Liver (tissue), 9 donors: Measurements from ENCODE around the gene USP43. TPM values are rescaled to one million over a fixed set of nuclear protein-coding genes. Genes with fewer than 3 reads are reported as not detected.
"Not testable (repeated sequence)": the region's sequence is repeated elsewhere in the genome, so short reads cannot be mapped to it uniquely, and the experiment has no call there.

Experiments
- DNase-seq: peaks from one replicate; pipeline ENCODE4 v3.0.0-alpha.2; 2017; ENCODE audit warnings: low spot score
- H3K27ac ChIP-seq, 2 donors: one replicate each; pipeline ENCODE4 v1.7.0; 2013; ENCODE audit warnings: inconsistent platforms in 2 of 2, low read length in 2 of 2, control low read depth in 1 of 2, low read depth in 1 of 2, mild to moderate bottlenecking in 1 of 2
- H3K27me3 ChIP-seq, 4 donors: one replicate each; pipeline versions ENCODE4 v1.6.1 to v1.7.0; 2013; ENCODE audit warnings: low read length in 3 of 4, inconsistent platforms in 1 of 4, mild to moderate bottlenecking in 1 of 4, moderate library complexity in 1 of 4; ENCODE audit not compliant: control insufficient read depth in 4 of 4, insufficient read depth in 4 of 4
- H3K36me3 ChIP-seq, 4 donors: one replicate each; pipeline versions ENCODE4 v1.6.1 to v1.7.0; 2013; ENCODE audit warnings: low read length in 3 of 4, mild to moderate bottlenecking in 3 of 4, low read depth in 1 of 4, moderate library complexity in 1 of 4; ENCODE audit not compliant: control insufficient read depth in 4 of 4, insufficient read depth in 3 of 4
- H3K4me1 ChIP-seq, 4 donors: one replicate each; pipeline versions ENCODE4 v1.6.1 to v1.7.0; 2013; ENCODE audit warnings: low read length in 3 of 4, mild to moderate bottlenecking in 3 of 4, moderate library complexity in 1 of 4; ENCODE audit not compliant: control insufficient read depth in 4 of 4, insufficient read depth in 4 of 4
- H3K4me3 ChIP-seq, 3 donors: one replicate each; pipeline versions ENCODE4 v1.6.1 to v1.7.0; 2013; ENCODE audit warnings: low read length in 3 of 3, control low read depth in 1 of 3, low read depth in 1 of 3, mild to moderate bottlenecking in 1 of 3
- H3K9ac ChIP-seq, 2 donors: one replicate each; pipeline ENCODE4 v1.7.0; 2013; ENCODE audit warnings: low read length in 2 of 2, mild to moderate bottlenecking in 2 of 2, moderate library complexity in 2 of 2, control low read depth in 1 of 2, low read depth in 1 of 2
- H3K9me3 ChIP-seq, 4 donors: one replicate each; pipeline versions ENCODE4 v1.6.1 to v1.7.0; 2013; ENCODE audit warnings: low read length in 3 of 4; ENCODE audit not compliant: control insufficient read depth in 4 of 4
- EGR1 ChIP-seq, 2 donors: IDR thresholded peaks; 2 replicates each; pipeline ENCODE4 v1.6.1; 2016 to 2018; ENCODE audit warnings: antibody characterized with exemption in 2 of 2, low read depth in 2 of 2
- FOXA1 ChIP-seq: IDR thresholded peaks from 2 replicates; pipeline ENCODE4 v1.6.1; 2016; ENCODE audit warnings: antibody characterized with exemption
- FOXA2 ChIP-seq: IDR thresholded peaks from 2 replicates; pipeline ENCODE4 v1.6.1; 2016; ENCODE audit warnings: antibody characterized with exemption
- GABPA ChIP-seq, 2 donors: IDR thresholded peaks in 1 of 2; conservative IDR thresholded peaks in 1 of 2; 2 replicates each; pipeline ENCODE4 v1.6.1; 2016; ENCODE audit warnings: antibody characterized with exemption in 2 of 2, mild to moderate bottlenecking in 1 of 2, moderate library complexity in 1 of 2
- HNF4G ChIP-seq: IDR thresholded peaks from 2 replicates; pipeline ENCODE4 v1.6.1; 2016; ENCODE audit warnings: antibody characterized with exemption
- MAX ChIP-seq: IDR thresholded peaks from 2 replicates; pipeline ENCODE4 v1.6.1; 2016; ENCODE audit warnings: antibody characterized with exemption
- NR2F2 ChIP-seq: IDR thresholded peaks from 2 replicates; pipeline ENCODE4 v1.6.1; 2016; ENCODE audit warnings: antibody characterized with exemption
- RAD21 ChIP-seq, 2 donors: IDR thresholded peaks; 2 replicates each; pipeline ENCODE4 v1.6.1; 2016; ENCODE audit warnings: antibody characterized with exemption in 2 of 2, mild to moderate bottlenecking in 2 of 2
- RXRA ChIP-seq, 2 donors: IDR thresholded peaks; 2 replicates each; pipeline ENCODE4 v1.6.1; 2017 to 2018; ENCODE audit warnings: antibody characterized with exemption in 2 of 2, mild to moderate bottlenecking in 1 of 2
- SP1 ChIP-seq: IDR thresholded peaks from 2 replicates; pipeline ENCODE4 v1.6.1; 2018; ENCODE audit warnings: antibody characterized with exemption, mild to moderate bottlenecking
- TAF1 ChIP-seq: conservative IDR thresholded peaks from 2 replicates; pipeline ENCODE4 v1.6.1; 2016; ENCODE audit warnings: antibody characterized with exemption, mild to moderate bottlenecking
- ZBTB33 ChIP-seq: IDR thresholded peaks from 2 replicates; pipeline ENCODE4 v1.6.1; 2016; ENCODE audit warnings: antibody characterized with exemption
- WGBS: extraction: QIAGEN DNeasy Blood & Tissue Kit; methylation state at CpG from one replicate; pipeline ENCODE4 v1.1.7; 2013; 5-methylcytosine and 5-hydroxymethylcytosine counted together
- polyA plus RNA-seq, 2 donors: library from polyadenylated mRNA; stranded (reverse) in 1 of 2; unstranded in 1 of 2; fragments of 200-250 nt in 1 of 2; fragments of >200 nt in 1 of 2; fragmentation: Nextera tagmentation in 1 of 2; extraction: Ambion mirVana in 1 of 2; gene quantifications; one replicate each; pipeline versions ENCODE4 v1.2.1 to v1.2.3, GENCODE V29; 2013 to 2015
- total RNA-seq, 2 donors: library from RNA; depleted of rRNA; stranded (reverse); fragments of >200 nt; gene quantifications; one replicate each; pipeline ENCODE4 v1.2.3, GENCODE V29; 2014
- TF ChIP-seq, protein P1 (sequence below): IDR thresholded peaks from 2 replicates; pipeline ENCODE4 v1.6.1; 2016; ENCODE audit warnings: antibody characterized with exemption, mild to moderate bottlenecking
- TF ChIP-seq, protein P2 (sequence below): fragments of 150-350 bp; IDR thresholded peaks from 2 replicates; pipeline ENCODE4 v1.5.1; 2017; ENCODE audit warnings: improper control_type of control experiment, low read depth, low read length; ENCODE audit not compliant: missing input control
- TF ChIP-seq, protein P3 (sequence below): IDR thresholded peaks from 2 replicates; pipeline ENCODE4 v1.6.1; 2016; ENCODE audit warnings: antibody characterized with exemption
- donor health status: healthy.
- donor health status: healthy.
- donor health status: healthy.
- donor health status: healthy.
- donor health status: healthy.

Gene USP43
- total and polyA plus RNA-seq, 4 donors: 0.42 to 7.4 (median 0.94) TPM

GRCh38 chr17:9661027-9661426, 15.7 kb downstream of the USP43 start:
- H3K4me3 ChIP-seq: no peak overlapping the region
- no peaks in the 10 kb centered on the region for H3K9me3 ChIP-seq
- H3K27me3 ChIP-seq: no peaks in the 10 kb centered on the region
- H3K4me1 ChIP-seq: no peaks in the 10 kb centered on the region
- no peak overlapping the region for H3K9ac ChIP-seq
- no peak for DNase-seq
- no peak overlapping the region for H3K27ac ChIP-seq
- TF ChIP-seq HNF4G (no peak), FOXA1 (no peak), MAX (no peak)
- TF ChIP-seq, protein P1, sequence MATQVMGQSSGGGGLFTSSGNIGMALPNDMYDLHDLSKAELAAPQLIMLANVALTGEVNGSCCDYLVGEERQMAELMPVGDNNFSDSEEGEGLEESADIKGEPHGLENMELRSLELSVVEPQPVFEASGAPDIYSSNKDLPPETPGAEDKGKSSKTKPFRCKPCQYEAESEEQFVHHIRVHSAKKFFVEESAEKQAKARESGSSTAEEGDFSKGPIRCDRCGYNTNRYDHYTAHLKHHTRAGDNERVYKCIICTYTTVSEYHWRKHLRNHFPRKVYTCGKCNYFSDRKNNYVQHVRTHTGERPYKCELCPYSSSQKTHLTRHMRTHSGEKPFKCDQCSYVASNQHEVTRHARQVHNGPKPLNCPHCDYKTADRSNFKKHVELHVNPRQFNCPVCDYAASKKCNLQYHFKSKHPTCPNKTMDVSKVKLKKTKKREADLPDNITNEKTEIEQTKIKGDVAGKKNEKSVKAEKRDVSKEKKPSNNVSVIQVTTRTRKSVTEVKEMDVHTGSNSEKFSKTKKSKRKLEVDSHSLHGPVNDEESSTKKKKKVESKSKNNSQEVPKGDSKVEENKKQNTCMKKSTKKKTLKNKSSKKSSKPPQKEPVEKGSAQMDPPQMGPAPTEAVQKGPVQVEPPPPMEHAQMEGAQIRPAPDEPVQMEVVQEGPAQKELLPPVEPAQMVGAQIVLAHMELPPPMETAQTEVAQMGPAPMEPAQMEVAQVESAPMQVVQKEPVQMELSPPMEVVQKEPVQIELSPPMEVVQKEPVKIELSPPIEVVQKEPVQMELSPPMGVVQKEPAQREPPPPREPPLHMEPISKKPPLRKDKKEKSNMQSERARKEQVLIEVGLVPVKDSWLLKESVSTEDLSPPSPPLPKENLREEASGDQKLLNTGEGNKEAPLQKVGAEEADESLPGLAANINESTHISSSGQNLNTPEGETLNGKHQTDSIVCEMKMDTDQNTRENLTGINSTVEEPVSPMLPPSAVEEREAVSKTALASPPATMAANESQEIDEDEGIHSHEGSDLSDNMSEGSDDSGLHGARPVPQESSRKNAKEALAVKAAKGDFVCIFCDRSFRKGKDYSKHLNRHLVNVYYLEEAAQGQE: no peak
- TF ChIP-seq, protein P2, sequence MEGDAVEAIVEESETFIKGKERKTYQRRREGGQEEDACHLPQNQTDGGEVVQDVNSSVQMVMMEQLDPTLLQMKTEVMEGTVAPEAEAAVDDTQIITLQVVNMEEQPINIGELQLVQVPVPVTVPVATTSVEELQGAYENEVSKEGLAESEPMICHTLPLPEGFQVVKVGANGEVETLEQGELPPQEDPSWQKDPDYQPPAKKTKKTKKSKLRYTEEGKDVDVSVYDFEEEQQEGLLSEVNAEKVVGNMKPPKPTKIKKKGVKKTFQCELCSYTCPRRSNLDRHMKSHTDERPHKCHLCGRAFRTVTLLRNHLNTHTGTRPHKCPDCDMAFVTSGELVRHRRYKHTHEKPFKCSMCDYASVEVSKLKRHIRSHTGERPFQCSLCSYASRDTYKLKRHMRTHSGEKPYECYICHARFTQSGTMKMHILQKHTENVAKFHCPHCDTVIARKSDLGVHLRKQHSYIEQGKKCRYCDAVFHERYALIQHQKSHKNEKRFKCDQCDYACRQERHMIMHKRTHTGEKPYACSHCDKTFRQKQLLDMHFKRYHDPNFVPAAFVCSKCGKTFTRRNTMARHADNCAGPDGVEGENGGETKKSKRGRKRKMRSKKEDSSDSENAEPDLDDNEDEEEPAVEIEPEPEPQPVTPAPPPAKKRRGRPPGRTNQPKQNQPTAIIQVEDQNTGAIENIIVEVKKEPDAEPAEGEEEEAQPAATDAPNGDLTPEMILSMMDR: no peak
- WGBS: 96% methylated on average over 2 of the region's 2 CpGs
- peaks cover 0 to 3% (median 0%) of the 10 kb centered on the region in 4 donors for H3K36me3 ChIP-seq

- not testable (repeated sequence) for H3K4me1 ChIP-seq, H3K4me3 ChIP-seq, H3K9me3 ChIP-seq, DNase-seq, H3K9ac ChIP-seq, H3K27me3 ChIP-seq, H3K27ac ChIP-seq, H3K36me3 ChIP-seq
- 95% methylated on average over 11 of the region's 11 CpGs for WGBS
These were observed 18.2 kb downstream of the USP43 start for GRCh38 chr17:9663511-9663910.

GRCh38 chr17:9666461-9667050, 21.2 kb downstream of the USP43 start:
- DNase-seq: no peak
- Histone ChIP-seq H3K27me3 (peaks cover 0 to 2% (median 0%) of the 10 kb centered on the region in 4 donors), H3K36me3 (no peaks in the 10 kb centered on the region), H3K4me3 (no peak overlapping the region), H3K27ac (no peak overlapping the region), H3K9me3 (no peaks in the 10 kb centered on the region), H3K9ac (no peak overlapping the region), H3K4me1 (no peaks in the 10 kb centered on the region)
- whole genome bisulfite sequencing: 79% methylated on average over 5 of the region's 5 CpGs
- no peak for TF ChIP-seq SP1
- TF ChIP-seq, protein P3, sequence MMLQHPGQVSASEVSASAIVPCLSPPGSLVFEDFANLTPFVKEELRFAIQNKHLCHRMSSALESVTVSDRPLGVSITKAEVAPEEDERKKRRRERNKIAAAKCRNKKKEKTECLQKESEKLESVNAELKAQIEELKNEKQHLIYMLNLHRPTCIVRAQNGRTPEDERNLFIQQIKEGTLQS: no peak
- TF ChIP-seq HNF4G: no peak
- no peak for TF ChIP-seq RXRA (IDR thresholded peaks at IDR 0.05)
- no peak for TF ChIP-seq NR2F2
- no peak for TF ChIP-seq FOXA2
- no peak for TF ChIP-seq RAD21 (IDR thresholded peaks at IDR 0.05)
- no peak for TF ChIP-seq FOXA1
- no peak for TF ChIP-seq EGR1 (IDR thresholded peaks at IDR 0.05; ENCODE audit: low read depth in 2 of 2)
- TF ChIP-seq TAF1: no peak
- TF ChIP-seq, protein P1: no peak
- TF ChIP-seq GABPA (IDR thresholded peaks at IDR 0.05 in 1 of 2, conservative IDR thresholded peaks at IDR 0.05 in 1 of 2): no peak
- no peak for TF ChIP-seq ZBTB33
